IMR-90 (cell line): ENCODE data around the gene ECHS1.

Experiments
- BHLHE40 ChIP-seq: fragments of 150-350 bp; IDR thresholded peaks from 2 replicates; pipeline ENCODE4 v1.6.1; 2016; ENCODE audit warnings: mild to moderate bottlenecking, low read depth, low read length
- CEBPB ChIP-seq: IDR thresholded peaks from 2 replicates; pipeline ENCODE4 v1.6.1; 2012; ENCODE audit warnings: low read depth, low read length, improper control_type of control experiment
- CHD1 ChIP-seq: IDR thresholded peaks from 2 replicates; pipeline ENCODE4 v1.6.1; 2012; ENCODE audit warnings: low read depth, low read length, improper control_type of control experiment
- ELK1 ChIP-seq: fragments of 150-350 bp; IDR thresholded peaks from 2 replicates; pipeline ENCODE4 v1.6.1; 2016; ENCODE audit warnings: low read depth, mild to moderate bottlenecking, low read length, moderate library complexity, borderline replicate concordance
- FOS ChIP-seq: fragments of 150-350 bp; IDR thresholded peaks from 2 replicates; pipeline ENCODE4 v1.6.1; 2016; ENCODE audit warnings: low read depth, low read length
- MAFK ChIP-seq: IDR thresholded peaks from 2 replicates; pipeline ENCODE4 v1.6.1; 2012; ENCODE audit warnings: low read depth, low read length, improper control_type of control experiment
- MXI1 ChIP-seq: IDR thresholded peaks from 2 replicates; pipeline ENCODE4 v1.6.1; 2012; ENCODE audit warnings: low read depth, mild to moderate bottlenecking, low read length, moderate library complexity, borderline replicate concordance
- POLR2A ChIP-seq: IDR thresholded peaks from 2 replicates; pipeline ENCODE4 v1.6.1; 2012; ENCODE audit warnings: mild to moderate bottlenecking, low read depth, low read length
- RAD21 ChIP-seq: IDR thresholded peaks from 2 replicates; pipeline ENCODE4 v1.6.1; 2012; ENCODE audit warnings: low read length, improper control_type of control experiment
- RCOR1 ChIP-seq: IDR thresholded peaks from 2 replicates; pipeline ENCODE4 v1.6.1; 2012; ENCODE audit warnings: mild to moderate bottlenecking, low read length, improper control_type of control experiment; ENCODE audit not compliant: insufficient replicate concordance
- RFX5 ChIP-seq: IDR thresholded peaks from 2 replicates; pipeline ENCODE4 v1.8.0; 2012; ENCODE audit warnings: low read depth, mild to moderate bottlenecking, low read length, moderate library complexity
- SMC3 ChIP-seq: fragments of 150-350 bp; IDR thresholded peaks from 2 replicates; pipeline ENCODE4 v1.6.1; 2016; ENCODE audit warnings: low read depth, mild to moderate bottlenecking, antibody characterized with exemption, low read length, moderate library complexity
- TF ChIP-seq, protein P1 (sequence below): conservative IDR thresholded peaks from 2 replicates; pipeline ENCODE4 v1.5.1; 2012; ENCODE audit warnings: mild to moderate bottlenecking, low read depth, low read length, improper control_type of control experiment
- TF ChIP-seq, protein P2 (sequence below): fragments of 150-350 bp; IDR thresholded peaks from 2 replicates; pipeline ENCODE4 v1.6.1; 2017; ENCODE audit warnings: mild to moderate bottlenecking, antibody characterized with exemption, low read length, low read depth

- TF ChIP-seq, protein P1, sequence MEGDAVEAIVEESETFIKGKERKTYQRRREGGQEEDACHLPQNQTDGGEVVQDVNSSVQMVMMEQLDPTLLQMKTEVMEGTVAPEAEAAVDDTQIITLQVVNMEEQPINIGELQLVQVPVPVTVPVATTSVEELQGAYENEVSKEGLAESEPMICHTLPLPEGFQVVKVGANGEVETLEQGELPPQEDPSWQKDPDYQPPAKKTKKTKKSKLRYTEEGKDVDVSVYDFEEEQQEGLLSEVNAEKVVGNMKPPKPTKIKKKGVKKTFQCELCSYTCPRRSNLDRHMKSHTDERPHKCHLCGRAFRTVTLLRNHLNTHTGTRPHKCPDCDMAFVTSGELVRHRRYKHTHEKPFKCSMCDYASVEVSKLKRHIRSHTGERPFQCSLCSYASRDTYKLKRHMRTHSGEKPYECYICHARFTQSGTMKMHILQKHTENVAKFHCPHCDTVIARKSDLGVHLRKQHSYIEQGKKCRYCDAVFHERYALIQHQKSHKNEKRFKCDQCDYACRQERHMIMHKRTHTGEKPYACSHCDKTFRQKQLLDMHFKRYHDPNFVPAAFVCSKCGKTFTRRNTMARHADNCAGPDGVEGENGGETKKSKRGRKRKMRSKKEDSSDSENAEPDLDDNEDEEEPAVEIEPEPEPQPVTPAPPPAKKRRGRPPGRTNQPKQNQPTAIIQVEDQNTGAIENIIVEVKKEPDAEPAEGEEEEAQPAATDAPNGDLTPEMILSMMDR = no peak
- TF ChIP-seq RCOR1 (no peak), POLR2A (no peak), ELK1 (no peak), RFX5 (no peak), BHLHE40 (no peak), CEBPB (no peak), RAD21 (no peak), FOS (no peak), MAFK (no peak), MXI1 (no peak), SMC3 (no peak), CHD1 (no peak)
- TF ChIP-seq, protein P2, sequence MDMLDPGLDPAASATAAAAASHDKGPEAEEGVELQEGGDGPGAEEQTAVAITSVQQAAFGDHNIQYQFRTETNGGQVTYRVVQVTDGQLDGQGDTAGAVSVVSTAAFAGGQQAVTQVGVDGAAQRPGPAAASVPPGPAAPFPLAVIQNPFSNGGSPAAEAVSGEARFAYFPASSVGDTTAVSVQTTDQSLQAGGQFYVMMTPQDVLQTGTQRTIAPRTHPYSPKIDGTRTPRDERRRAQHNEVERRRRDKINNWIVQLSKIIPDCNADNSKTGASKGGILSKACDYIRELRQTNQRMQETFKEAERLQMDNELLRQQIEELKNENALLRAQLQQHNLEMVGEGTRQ = no peak
Observed at GRCh38 chr10:133394801-133395221, 21.7 kb upstream of the ECHS1 start.
